Osteoblast (primary cell): ENCODE data around the gene BTBD6. TPM values are rescaled to one million over a fixed set of nuclear protein-coding genes. Genes with fewer than 3 reads are reported as not detected.
A peak's percentile ranks its signal among the peaks of the same experiment; 100 is the strongest.

Source experiments
- DNase-seq: peaks from one replicate; pipeline ENCODE4 v3.0.0; 2011; ENCODE audit warnings: low spot score, mixed read lengths; ENCODE audit not compliant: insufficient read length; ENCODE audit errors: missing footprints
- H2AFZ ChIP-seq: 2 replicates; pipeline ENCODE4 v1.6.0; 2011; ENCODE audit warnings: mild to moderate bottlenecking, low read length
- H3K27ac ChIP-seq: 2 replicates; pipeline ENCODE4 v1.5.1; 2011; ENCODE audit warnings: mild to moderate bottlenecking, low read depth, low read length, moderate library complexity
- H3K27me3 ChIP-seq: 2 replicates; pipeline ENCODE4 v1.6.0; 2012; ENCODE audit warnings: mild to moderate bottlenecking, control low read depth, inconsistent platforms, low read length, moderate library complexity; ENCODE audit not compliant: insufficient read depth
- H3K36me3 ChIP-seq: 2 replicates; pipeline ENCODE4 v1.5.1; 2011; ENCODE audit warnings: mild to moderate bottlenecking, low read length, control low read depth, moderate library complexity; ENCODE audit not compliant: insufficient read depth
- H3K4me1 ChIP-seq: 2 replicates; pipeline ENCODE4 v1.5.1; 2011; ENCODE audit warnings: mild to moderate bottlenecking, low read length, control low read depth, moderate library complexity; ENCODE audit not compliant: insufficient read depth
- H3K4me2 ChIP-seq: 2 replicates; pipeline ENCODE4 v1.6.0; 2011; ENCODE audit warnings: mild to moderate bottlenecking, low read length; ENCODE audit not compliant: insufficient read depth
- H3K4me3 ChIP-seq: fragments of 200-600 bp; sonication (generic); 3 replicates; pipeline ENCODE4 v1.5.1; 2012; ENCODE audit warnings: mild to moderate bottlenecking, low read length, inconsistent platforms; ENCODE audit not compliant: insufficient read depth
- H3K79me2 ChIP-seq: 2 replicates; pipeline ENCODE4 v1.6.0; 2012; ENCODE audit warnings: mild to moderate bottlenecking, low read length, control low read depth, inconsistent platforms; ENCODE audit not compliant: insufficient read depth
- H3K9me3 ChIP-seq: 2 replicates; pipeline ENCODE4 v1.5.1; 2011; ENCODE audit warnings: low read depth, low read length, control low read depth
- H4K20me1 ChIP-seq: 2 replicates; pipeline ENCODE4 v1.6.0; 2012; ENCODE audit warnings: mild to moderate bottlenecking, low read length, control low read depth; ENCODE audit not compliant: insufficient read depth
- CTCF ChIP-seq: IDR thresholded peaks from 2 replicates; pipeline ENCODE4 v1.5.1; 2011; ENCODE audit warnings: mild to moderate bottlenecking, low read depth, low read length, moderate library complexity; ENCODE audit errors: extremely low read depth
- total RNA-seq: library from RNA; depleted of rRNA; stranded (reverse); fragments of >200 nt; gene quantifications from 2 replicates; pipeline ENCODE4 v1.2.3, GENCODE V29; 2012

BTBD6 gene
- total RNA-seq, 1 donor: 54.3 TPM

DNA sequence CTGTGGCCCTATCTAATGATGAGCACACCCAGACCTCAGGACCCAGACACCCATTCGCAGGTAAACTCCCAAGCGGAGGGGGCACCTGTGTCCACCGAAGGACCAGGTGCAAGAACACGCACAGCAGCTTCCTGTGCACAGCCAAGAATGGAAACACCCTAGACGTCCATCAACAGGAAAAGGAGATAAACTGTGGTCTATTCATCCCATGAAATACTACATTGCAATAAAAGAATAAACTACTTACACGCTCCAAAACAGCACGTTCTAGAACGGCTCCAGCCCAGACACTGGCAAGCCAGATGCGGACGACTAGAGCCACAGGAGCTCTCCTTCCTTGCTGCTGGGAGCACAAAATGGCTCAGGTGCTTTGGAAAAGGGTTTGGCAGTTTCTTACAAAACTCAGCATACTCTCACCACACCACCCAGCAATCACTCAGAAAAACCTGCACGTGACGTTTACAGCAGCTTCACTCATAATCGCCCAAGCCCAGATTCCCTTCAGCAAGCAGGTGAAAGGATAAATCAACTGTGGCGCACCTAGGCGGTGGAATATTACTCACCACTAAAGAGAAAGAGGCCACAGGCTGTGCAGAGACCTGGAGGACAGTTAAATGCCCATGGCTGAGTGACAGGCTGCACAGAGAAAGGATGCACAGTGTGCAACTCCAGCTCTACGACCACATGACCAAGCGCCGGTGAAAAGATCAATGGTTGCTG lies 31.5 kb downstream of the BTBD6 start:
- H3K9me3 ChIP-seq: no peaks in the 10 kb centered on the region
- H3K27me3 ChIP-seq: no peaks in the 10 kb centered on the region
- H3K4me1 ChIP-seq: peaks cover 5% of the 10 kb centered on the region
- no peak overlapping the region for H2AFZ ChIP-seq
- H3K27ac ChIP-seq: no peak overlapping the region
- no peak overlapping the region for H3K4me2 ChIP-seq
- no peak for TF ChIP-seq CTCF
- H4K20me1 ChIP-seq: peaks cover 42% of the 10 kb centered on the region
- no peak overlapping the region for H3K4me3 ChIP-seq
- peaks cover 49% of the 10 kb centered on the region for H3K79me2 ChIP-seq
- no peaks in the 10 kb centered on the region for H3K36me3 ChIP-seq
- DNase-seq: peak; percentile 31

DNA sequence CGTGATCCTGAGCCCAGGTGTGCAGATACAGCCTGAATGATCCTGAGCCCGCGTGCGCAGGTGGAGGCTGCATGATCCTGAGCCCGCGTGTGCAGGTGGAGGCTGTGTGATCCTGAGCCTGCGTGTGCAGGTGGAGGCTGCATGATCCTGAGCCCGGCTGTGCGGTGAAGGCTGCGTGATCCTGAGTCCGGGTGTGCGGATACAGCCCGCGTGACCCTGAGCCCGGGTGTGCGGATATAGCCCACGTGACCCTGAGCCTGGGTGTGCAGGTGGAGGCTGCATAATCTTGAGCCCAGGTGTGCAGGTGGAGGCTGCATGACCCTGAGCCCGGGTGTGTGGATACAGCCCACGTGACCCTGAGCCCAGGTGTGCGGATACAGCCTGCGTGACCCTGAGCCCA lies 32.2 kb downstream of the BTBD6 start:
- Histone ChIP-seq H3K79me2 (peaks cover 47% of the 10 kb centered on the region), H3K9me3 (no peaks in the 10 kb centered on the region), H3K36me3 (no peaks in the 10 kb centered on the region), H3K4me1 (peaks cover under 1% of the 10 kb centered on the region), H3K4me2 (no peak overlapping the region), H4K20me1 (peaks cover 35% of the 10 kb centered on the region), H3K4me3 (no peak overlapping the region), H3K27me3 (no peaks in the 10 kb centered on the region), H2AFZ (no peak overlapping the region), H3K27ac (no peak overlapping the region)
- no peak for TF ChIP-seq CTCF
- no peak for DNase-seq

DNA sequence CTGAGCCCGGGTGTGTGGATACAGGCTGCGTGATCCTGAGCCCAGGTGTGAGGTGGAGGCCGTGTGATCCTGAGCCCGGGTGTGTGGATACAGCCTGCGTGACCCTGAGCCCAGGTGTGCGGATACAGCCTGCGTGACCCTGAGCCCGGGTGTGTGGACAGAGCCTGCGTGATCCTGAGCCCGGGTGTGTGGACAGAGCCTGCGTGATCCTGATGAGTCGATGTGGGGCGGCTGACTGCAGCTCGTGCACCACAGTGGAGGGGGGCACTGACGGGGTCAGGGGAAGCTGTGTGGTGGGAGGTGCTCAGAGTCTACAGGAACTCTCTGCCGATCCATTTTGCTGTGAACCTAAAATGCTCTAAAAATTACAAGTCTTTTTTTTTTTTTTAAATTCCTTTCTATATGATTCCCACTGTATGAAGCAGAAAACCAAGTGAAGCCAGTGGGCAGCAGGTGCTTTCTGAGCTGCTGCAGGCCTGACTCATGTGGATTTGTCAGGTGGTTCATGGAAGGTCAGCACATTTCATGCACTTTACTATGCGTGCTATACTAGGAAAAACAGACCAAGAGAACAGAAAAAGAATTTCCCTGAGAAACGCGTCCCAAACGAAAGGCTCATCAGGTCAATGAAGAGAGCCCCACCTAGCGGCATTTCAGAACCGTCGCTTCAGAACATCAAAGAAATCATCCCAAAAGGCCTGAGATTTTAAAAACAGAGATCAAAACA lies 33.2 kb downstream of the BTBD6 start:
- H3K27ac ChIP-seq: no peak overlapping the region
- H3K4me1 ChIP-seq: no peaks in the 10 kb centered on the region
- no peak overlapping the region for H3K4me3 ChIP-seq
- H3K79me2 ChIP-seq: peaks cover 52% of the 10 kb centered on the region
- H4K20me1 ChIP-seq: peaks cover 35% of the 10 kb centered on the region
- no peak overlapping the region for H2AFZ ChIP-seq
- peak; percentile 95 for DNase-seq
- peak; percentile 85 for TF ChIP-seq CTCF
- no peaks in the 10 kb centered on the region for H3K27me3 ChIP-seq
- H3K4me2 ChIP-seq: no peak overlapping the region
- H3K9me3 ChIP-seq: no peaks in the 10 kb centered on the region
- no peaks in the 10 kb centered on the region for H3K36me3 ChIP-seq

DNA sequence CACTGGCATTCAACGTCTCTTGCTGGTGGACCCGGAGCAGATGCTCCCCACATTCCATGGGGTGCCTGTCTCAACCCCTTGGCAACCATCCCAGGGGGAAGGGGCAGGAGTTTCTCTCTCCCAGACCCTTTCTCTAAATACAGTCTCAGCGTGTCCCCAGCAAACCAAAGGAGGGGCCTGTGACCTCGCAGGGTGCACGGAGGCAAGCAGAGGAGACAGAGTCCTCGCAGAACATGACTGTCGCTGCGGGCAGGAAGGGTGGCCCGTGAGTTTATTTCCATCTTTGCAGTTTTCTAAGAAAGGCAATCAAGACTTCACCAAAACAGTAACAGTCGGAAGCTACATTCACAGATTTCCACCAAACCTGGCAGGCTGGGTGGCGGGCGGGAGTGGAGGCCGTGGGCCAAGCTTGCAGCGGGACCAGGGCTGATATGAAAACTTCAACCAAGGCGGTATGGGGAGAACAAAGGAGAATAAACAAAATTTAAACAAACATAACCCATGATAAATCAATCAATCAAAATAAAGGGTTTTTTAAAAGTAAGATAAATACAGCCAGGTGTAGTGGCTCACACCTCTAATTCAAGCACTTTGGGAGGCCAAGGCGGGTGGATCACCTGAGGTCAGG lies 33.9 kb downstream of the BTBD6 start:
- H3K27ac ChIP-seq: no peak overlapping the region
- H3K36me3 ChIP-seq: no peaks in the 10 kb centered on the region
- no peak overlapping the region for H3K4me3 ChIP-seq
- H3K4me1 ChIP-seq: no peaks in the 10 kb centered on the region
- H3K27me3 ChIP-seq: no peaks in the 10 kb centered on the region
- H3K4me2 ChIP-seq: no peak overlapping the region
- H3K79me2 ChIP-seq: peaks cover 59% of the 10 kb centered on the region
- DNase-seq: no peak
- H2AFZ ChIP-seq: no peak overlapping the region
- no peaks in the 10 kb centered on the region for H3K9me3 ChIP-seq
- no peak for TF ChIP-seq CTCF
- peaks cover 41% of the 10 kb centered on the region for H4K20me1 ChIP-seq
